Bronchial epithelial cell (primary cell): ENCODE measurements around the gene KCTD19. TPM values are rescaled to one million over a fixed set of nuclear protein-coding genes. Genes with fewer than 3 reads are reported as not detected.

Source experiments
- DNase-seq: peaks from one replicate; pipeline ENCODE4 v3.0.0-alpha.2; 2010; ENCODE audit warnings: low read depth
- FAIRE-seq: peaks from 2 replicates; lab custom pipeline; 2011; peaks lifted over from hg19 to GRCh38; lab: Jason Lieb, UNC
- H3K27me3 ChIP-seq: 2 replicates; pipeline ENCODE4 v1.5.1; 2011; ENCODE audit warnings: low read length; ENCODE audit not compliant: control insufficient read depth, insufficient read depth
- H3K36me3 ChIP-seq: 2 replicates; pipeline ENCODE4 v1.5.1; 2011; ENCODE audit warnings: low read length; ENCODE audit not compliant: control insufficient read depth, insufficient read depth
- H3K4me3 ChIP-seq: 2 replicates; pipeline ENCODE4 v1.5.1; 2011; ENCODE audit warnings: mild to moderate bottlenecking, low read depth, low read length, control low read depth
- total RNA-seq: library from RNA; depleted of rRNA; stranded (reverse); fragments of >200 nt; gene quantifications from 2 replicates; pipeline ENCODE4 v1.2.1, GENCODE V29; 2014
- TF ChIP-seq, protein P1 (sequence below): IDR thresholded peaks from 2 replicates; pipeline ENCODE4 v1.5.1; 2011; ENCODE audit warnings: mild to moderate bottlenecking, moderate library complexity, low read length, control low read depth, inconsistent platforms; ENCODE audit not compliant: insufficient read depth, severe bottlenecking

KCTD19 gene
- total RNA-seq, 1 donor from 2014 or later: not detected

GRCh38 chr16:67294938-67295361, 31.6 kb downstream of the KCTD19 start:
- no peak for DNase-seq
- H3K36me3 ChIP-seq: no peaks in the 10 kb centered on the region
- peaks cover 4% of the 10 kb centered on the region for H3K27me3 ChIP-seq
- H3K4me3 ChIP-seq: no peak overlapping the region
- TF ChIP-seq, protein P1, sequence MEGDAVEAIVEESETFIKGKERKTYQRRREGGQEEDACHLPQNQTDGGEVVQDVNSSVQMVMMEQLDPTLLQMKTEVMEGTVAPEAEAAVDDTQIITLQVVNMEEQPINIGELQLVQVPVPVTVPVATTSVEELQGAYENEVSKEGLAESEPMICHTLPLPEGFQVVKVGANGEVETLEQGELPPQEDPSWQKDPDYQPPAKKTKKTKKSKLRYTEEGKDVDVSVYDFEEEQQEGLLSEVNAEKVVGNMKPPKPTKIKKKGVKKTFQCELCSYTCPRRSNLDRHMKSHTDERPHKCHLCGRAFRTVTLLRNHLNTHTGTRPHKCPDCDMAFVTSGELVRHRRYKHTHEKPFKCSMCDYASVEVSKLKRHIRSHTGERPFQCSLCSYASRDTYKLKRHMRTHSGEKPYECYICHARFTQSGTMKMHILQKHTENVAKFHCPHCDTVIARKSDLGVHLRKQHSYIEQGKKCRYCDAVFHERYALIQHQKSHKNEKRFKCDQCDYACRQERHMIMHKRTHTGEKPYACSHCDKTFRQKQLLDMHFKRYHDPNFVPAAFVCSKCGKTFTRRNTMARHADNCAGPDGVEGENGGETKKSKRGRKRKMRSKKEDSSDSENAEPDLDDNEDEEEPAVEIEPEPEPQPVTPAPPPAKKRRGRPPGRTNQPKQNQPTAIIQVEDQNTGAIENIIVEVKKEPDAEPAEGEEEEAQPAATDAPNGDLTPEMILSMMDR: no peak
- no peak for FAIRE-seq

- DNase-seq (no peak), FAIRE-seq (no peak)
- H3K36me3 ChIP-seq: no peaks in the 10 kb centered on the region
- TF ChIP-seq, protein P1: no peak
- H3K4me3 ChIP-seq: no peak overlapping the region
- H3K27me3 ChIP-seq: peaks cover 4% of the 10 kb centered on the region
These were observed 32.3 kb downstream of the KCTD19 start for GRCh38 chr16:67294171-67294757.

DNA sequence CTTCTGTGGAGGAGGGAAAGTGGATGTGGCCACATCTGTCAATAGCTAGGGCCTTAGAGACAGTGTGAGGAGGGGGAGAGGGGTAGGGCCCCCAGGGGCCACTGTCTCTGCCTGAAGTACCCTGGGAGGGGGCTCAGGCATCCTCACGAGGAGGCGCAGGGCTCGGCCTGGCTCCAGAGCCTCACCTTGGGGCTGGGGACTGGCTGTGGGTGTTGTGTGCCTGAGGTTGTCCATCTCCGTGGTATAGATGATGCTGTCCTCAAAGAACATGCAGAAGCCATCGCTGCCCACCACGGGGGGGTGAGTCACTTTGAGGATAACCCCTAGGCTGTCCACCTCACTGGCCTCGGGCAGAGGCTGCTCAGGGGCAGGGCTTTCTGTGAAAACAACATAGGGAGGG, 35.1 kb downstream of the KCTD19 start:
- TF ChIP-seq, protein P1: no peak
- peaks cover 2% of the 10 kb centered on the region for H3K27me3 ChIP-seq
- H3K4me3 ChIP-seq: no peak overlapping the region
- H3K36me3 ChIP-seq: no peaks in the 10 kb centered on the region
- FAIRE-seq (no peak), DNase-seq (no peak)

DNA sequence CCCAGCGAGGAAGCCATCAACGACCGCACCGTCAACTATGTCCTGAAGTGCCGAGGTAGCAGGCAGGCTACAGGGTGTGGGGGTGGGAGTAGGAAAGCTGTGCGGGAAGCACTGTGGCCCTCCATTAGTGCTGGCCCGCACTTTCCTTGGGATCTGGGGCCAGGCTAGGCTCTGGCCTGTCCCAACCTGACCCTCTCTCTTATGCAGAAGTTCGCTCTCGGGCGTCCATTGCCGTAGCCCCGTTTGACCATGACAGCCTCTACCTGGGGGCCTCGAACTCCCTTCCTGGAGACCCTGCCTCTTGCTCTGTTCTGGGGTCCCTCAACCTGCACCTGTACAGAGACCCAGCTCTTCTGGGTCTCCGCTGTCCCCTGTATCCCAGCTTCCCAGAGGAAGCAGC, 38.6 kb downstream of the KCTD19 start:
- Histone ChIP-seq H3K27me3 (no peaks in the 10 kb centered on the region), H3K36me3 (no peaks in the 10 kb centered on the region), H3K4me3 (no peak overlapping the region)
- TF ChIP-seq, protein P1: no peak
- FAIRE-seq (no peak), DNase-seq (no peak)

- Histone ChIP-seq H3K36me3 (no peaks in the 10 kb centered on the region), H3K27me3 (no peaks in the 10 kb centered on the region), H3K4me3 (no peak overlapping the region)
- TF ChIP-seq, protein P1: no peak
- DNase-seq (no peak), FAIRE-seq (no peak)
These were observed 39.9 kb downstream of the KCTD19 start for GRCh38 chr16:67286441-67287235.
